GM18498 (cell line): ENCODE measurements around the gene SUGP1.

ENCODE experiments used
- ATAC-seq: cut with Tn5 transposase; IDR thresholded peaks from one replicate; pipeline ENCODE4 v1.9.1; 2021; ENCODE audit warnings: mild to moderate bottlenecking, moderate library complexity; ENCODE audit not compliant: unreplicated experiment

The SUGP1 gene

DNA sequence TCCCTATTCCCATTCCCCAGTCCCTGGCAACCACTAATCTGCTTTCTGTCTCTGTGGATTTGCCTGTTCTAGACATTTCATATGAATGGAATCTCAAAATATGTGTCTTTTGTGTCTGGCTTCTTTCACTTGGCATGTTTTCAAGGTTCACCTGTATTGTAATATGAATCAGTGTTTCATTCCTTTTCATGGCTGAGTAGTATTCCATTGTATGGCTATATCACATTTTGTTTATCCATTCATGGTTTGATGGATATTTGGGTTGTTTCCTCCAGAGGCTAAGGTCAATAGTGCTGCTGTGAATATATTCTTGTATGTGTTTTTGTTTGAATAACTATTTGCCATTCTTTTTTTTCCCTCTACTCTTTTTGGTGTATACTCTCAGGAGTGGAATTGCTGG, 84.1 kb downstream of the SUGP1 start:
- no peak for ATAC-seq

DNA sequence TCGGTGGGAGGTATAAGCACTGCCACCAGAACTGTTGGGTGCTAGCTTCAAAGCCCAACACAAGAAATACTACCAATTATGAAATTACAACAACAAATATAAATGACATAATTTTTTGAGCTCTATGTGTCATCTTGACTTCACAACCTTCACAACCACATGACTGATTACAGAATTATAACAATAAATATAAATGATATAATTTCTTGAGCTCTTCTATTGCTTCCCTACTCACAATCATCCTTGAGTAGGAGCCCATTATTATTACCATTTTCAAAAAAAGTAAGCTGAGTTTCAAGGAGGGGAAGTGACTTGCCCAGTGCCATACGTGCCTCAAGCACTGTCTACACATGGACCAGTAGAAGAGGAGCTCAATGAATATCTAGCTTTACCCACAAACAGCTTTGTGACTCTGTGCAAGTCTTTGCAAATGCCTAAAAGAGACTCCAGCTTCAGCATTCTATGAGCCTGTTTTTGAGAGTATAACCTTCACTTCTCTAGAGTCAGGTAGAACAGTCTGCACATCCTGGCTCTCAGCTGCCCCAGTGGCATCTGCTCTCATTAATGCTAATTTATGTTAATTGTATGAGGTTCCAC, 86.0 kb downstream of the SUGP1 start:
- ATAC-seq, result no peak

DNA sequence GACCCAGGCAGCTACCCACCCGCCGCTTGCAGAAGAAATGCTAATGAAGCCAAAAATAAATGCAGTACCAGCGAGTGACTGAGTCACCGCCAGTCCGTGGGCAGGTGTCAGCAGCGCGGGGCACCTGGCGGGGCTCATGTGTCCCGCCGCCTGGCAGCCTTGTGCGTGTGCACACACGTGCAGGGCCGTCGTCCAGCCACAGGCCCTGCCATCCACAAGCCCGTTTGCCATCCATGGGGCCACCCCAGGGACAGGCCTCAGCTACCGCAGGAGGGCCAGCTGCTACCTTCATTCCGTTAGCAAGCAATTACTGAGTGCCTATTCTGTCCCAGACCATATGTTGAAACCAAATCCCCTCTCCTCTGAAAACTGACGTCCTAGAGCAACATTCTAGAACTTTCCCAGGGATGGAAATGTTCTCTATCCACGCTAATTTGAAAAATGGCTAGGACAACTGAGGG, 88.0 kb downstream of the SUGP1 start:
- ATAC-seq, result no peak

DNA sequence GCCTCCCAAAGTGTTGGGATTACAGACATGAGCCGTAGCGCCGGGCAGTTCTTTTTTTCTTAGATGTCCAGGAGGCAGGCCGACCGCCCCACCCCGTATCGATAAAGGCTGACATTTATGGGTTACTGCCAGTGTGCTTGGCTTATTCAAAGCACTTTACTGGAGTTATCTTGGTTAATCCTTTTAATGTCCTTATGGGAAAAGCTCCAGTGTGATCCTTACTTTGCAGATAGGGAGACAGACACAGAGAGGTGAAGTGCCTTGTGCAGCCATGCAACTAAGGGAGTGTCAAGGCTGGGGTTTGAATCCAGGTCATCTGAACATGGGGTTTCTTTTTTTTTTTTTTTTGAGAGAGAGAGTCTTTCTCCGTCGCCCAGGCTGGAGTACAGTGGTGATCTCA, 89.3 kb downstream of the SUGP1 start:
- no peak for ATAC-seq

DNA sequence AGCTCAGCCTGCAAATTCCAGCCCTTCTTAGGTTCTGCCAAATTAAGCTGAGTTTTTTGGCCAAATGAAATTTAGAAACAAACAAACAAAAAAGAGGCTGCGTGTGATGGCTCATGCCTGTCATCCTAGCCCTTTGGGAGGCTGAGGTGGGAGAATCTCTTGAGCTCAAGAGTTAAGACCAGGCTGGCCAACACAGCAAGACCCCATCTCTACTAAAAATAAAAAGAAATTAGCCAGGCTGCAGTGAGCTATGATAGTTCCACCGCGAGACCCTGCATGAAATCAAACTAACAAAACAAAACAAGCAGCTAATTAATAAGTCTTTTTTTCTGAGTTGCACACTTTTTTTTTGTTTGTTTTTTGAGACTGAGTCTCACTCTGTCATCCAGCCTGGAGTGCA, 90.6 kb downstream of the SUGP1 start:
- no peak for ATAC-seq

DNA sequence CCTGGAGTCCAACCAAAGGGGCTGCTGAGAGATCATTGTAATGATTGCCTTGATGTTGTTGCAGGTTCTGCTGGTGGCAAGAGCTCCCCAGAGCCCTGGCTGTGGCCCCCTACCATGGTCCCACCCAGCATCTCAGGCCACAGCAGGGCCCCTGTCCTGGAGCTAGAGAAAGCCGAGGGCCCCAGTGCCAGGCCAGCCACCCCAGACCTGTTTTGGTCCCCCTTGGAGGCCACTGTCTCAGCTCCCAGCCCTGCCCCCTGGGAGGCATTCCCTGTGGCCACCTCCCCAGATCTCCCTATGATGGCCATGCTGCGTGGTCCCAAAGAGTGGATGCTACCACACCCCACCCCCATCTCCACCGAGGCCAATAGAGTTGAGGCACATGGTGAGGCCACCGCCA, 93.1 kb downstream of the SUGP1 start:
- no peak for ATAC-seq

DNA sequence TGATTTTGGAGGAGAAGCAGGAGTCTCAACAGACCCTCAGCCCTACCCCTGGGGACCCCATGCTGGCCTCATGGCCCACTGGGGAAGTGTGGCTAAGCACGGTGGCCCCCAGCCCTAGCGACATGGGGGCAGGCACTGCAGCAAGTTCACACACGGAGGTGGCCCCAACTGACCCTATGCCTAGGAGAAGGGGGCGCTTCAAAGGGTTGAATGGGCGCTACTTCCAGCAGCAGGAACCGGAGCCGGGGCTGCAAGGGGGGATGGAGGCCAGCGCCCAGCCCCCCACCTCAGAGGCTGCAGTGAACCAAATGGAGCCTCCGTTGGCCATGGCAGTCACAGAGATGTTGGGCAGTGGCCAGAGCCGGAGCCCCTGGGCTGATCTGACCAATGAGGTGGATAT, 93.6 kb downstream of the SUGP1 start:
- no peak for ATAC-seq

DNA sequence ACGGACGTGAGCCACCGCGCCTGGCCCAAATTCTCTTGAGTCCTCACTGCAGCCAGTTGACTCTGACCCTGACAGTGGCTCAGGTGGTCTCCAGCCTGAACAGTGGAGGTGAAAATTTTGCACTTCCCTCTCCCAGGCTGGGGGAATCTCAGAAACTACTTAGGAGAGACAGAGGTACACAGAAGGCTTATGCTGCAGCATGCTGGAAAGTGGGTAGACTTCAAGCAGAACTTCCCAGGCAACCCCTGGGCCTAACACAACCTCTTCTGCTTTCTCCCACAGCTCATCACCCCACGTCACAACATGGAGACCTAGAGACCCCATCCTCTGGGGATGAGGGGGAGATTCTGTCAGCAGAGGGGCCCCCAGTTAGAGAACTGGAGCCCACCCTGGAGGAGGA, 94.1 kb downstream of the SUGP1 start:
- ATAC-seq, result no peak
